WERI-Rb-1 (cell line): ENCODE results near the gene SIGLEC1.

Experiments used
- DNase-seq: peaks from one replicate; pipeline ENCODE4 v3.0.0-alpha.2; 2020
- H3K27ac ChIP-seq: fragments of 250-450 bp; sonication (Bioruptor Pico); 2 replicates; pipeline ENCODE4 v1.5.1; 2020; ENCODE audit warnings: mild to moderate bottlenecking, moderate library complexity
- H3K27me3 ChIP-seq: fragments of 250-450 bp; sonication (Bioruptor Pico); 2 replicates; pipeline ENCODE4 v1.5.1; 2021; ENCODE audit warnings: mild to moderate bottlenecking, low read depth, moderate library complexity; ENCODE audit not compliant: insufficient read depth, severe bottlenecking
- H3K36me3 ChIP-seq: fragments of 250-450 bp; sonication (Bioruptor Pico); 2 replicates; pipeline ENCODE4 v1.5.1; 2020; ENCODE audit warnings: mild to moderate bottlenecking, moderate library complexity
- H3K4me3 ChIP-seq: 2 replicates; pipeline ENCODE4 v1.5.1; 2011; ENCODE audit warnings: low read depth, mild to moderate bottlenecking, control low read depth, low read length
- H3K9me3 ChIP-seq: fragments of 250-450 bp; sonication (Bioruptor Pico); 2 replicates; pipeline ENCODE4 v1.5.1; 2021; ENCODE audit warnings: mild to moderate bottlenecking, moderate library complexity; ENCODE audit not compliant: severe bottlenecking
- CTCF ChIP-seq: IDR thresholded peaks from 2 replicates; pipeline ENCODE4 v1.5.1; 2011; ENCODE audit warnings: low read depth, mild to moderate bottlenecking, control low read depth, inconsistent platforms, low read length

The SIGLEC1 gene

GRCh38 chr20:3755814-3756480, 43.5 kb upstream of the SIGLEC1 start:
- DNase-seq: no peak
- H3K27ac ChIP-seq: no peak overlapping the region
- TF ChIP-seq CTCF: no peak
- no peaks in the 10 kb centered on the region for H3K27me3 ChIP-seq
- peaks cover 34% of the 10 kb centered on the region for H3K36me3 ChIP-seq
- H3K4me3 ChIP-seq: no peak overlapping the region
- no peaks in the 10 kb centered on the region for H3K9me3 ChIP-seq

DNA sequence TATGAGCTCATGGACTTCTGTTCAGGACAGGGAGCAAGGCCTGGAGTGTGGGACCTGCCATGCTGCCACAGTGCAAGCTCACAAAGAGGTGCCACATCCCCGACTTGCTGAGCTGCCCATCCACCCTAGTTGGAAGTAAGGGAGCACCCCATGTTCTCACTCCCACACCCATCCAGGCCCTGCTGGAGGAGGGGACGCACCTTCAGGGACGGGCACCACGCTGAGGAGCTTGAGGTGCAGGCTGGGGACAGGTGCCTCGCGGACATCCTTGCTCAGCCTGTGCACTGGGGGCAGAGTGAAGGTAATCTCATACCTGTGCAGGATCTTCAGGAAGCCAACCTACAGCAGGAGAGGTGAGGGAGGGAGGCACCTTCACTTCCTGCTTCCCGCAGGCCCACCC, 42.9 kb upstream of the SIGLEC1 start:
- Histone ChIP-seq H3K36me3 (peaks cover 36% of the 10 kb centered on the region), H3K9me3 (no peaks in the 10 kb centered on the region), H3K27ac (no peak overlapping the region), H3K27me3 (no peaks in the 10 kb centered on the region), H3K4me3 (no peak overlapping the region)
- no peak for TF ChIP-seq CTCF
- no peak for DNase-seq

DNA sequence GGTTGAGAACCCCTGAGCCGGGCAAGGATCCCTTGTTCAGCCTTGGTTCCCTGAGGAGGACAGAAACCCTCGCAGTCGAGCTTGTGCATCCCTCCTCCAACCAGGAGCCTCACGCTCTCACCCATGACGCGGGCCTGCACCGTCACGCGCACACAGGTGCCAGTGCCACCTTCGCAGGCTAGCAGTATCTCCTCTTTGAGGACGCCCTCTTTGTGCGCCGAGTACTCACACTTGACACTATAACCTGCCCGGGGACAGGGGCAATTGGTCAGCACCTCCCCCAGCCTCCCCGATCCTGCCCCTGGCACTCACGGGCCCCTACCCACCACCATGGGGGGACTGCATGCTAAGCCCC, 41.9 kb upstream of the SIGLEC1 start:
- TF ChIP-seq CTCF: no peak
- no peak for DNase-seq
- no peak overlapping the region for H3K27ac ChIP-seq
- H3K4me3 ChIP-seq: no peak overlapping the region
- no peaks in the 10 kb centered on the region for H3K27me3 ChIP-seq
- H3K9me3 ChIP-seq: no peaks in the 10 kb centered on the region
- H3K36me3 ChIP-seq: peaks cover 31% of the 10 kb centered on the region

DNA sequence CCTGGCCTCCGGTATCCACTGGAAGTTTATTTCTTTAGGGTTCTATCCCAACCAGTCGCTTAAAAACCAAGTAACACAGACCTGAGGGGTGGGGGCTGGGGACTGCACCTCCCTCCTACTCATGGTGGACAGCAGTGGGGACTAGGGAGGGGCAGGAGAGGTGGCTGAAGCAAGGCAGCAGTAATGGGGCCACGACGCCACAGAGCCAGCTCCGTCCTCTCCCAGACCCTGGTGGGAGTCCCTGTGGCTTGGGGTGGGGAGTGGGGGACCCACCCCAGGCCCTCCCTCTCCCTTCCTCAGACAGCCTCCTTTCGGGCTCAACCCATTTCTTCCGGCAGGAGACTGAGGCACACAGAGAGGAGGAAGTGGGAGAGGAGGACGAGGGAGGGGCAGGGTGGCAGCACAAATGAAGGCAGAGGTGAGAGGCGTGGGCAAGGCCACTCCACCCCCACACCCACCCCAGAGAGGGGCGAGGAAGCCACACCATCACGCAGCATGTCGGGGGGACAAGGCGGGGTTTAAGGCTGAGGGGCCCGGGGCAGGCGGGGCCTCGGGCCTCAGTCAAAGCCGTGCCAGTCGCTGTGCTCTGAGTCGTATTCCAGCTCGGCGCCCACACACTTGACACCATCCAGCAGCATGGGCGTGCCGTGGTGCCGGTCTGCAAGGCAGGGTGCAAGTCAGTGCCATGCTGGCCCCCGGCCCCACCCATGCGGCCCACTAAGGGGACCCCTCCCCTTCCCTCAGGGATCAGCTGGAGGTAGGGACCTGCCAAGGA, 41.3 kb upstream of the SIGLEC1 start:
- Histone ChIP-seq H3K4me3 (no peak overlapping the region), H3K27ac (no peak overlapping the region)
- no peak for TF ChIP-seq CTCF

DNA sequence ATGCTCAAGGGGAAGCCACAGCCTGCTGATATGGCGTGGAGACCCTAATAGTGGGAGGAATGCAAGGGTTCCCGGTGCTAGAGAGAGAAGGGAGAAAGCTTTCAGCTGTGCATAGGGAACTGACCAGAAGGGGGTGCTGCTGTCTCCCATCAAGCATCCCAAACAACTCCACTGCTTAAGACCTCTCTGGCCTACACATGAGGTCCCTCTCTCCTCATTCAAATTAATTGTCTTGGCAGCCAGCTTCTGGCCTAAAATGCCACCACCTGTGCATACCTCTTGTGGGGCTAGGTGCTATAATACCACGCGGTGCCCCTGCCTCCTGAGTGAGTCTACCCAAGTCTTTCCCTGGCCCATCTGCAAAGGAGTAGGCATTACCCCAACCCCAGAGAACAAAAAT, 40.7 kb upstream of the SIGLEC1 start:
- peaks cover 22% of the 10 kb centered on the region for H3K36me3 ChIP-seq
- H3K9me3 ChIP-seq: no peaks in the 10 kb centered on the region
- peak; percentile 96 for TF ChIP-seq CTCF
- no peak overlapping the region for H3K4me3 ChIP-seq
- H3K27ac ChIP-seq: no peak overlapping the region
- peak; percentile 60 for DNase-seq
- H3K27me3 ChIP-seq: no peaks in the 10 kb centered on the region

More for the DNA sequence above, 41.3 kb upstream of the SIGLEC1 start:
- no peaks in the 10 kb centered on the region for H3K9me3 ChIP-seq
- H3K27me3 ChIP-seq: no peaks in the 10 kb centered on the region
- H3K36me3 ChIP-seq: peaks cover 28% of the 10 kb centered on the region
- DNase-seq: no peak

DNA sequence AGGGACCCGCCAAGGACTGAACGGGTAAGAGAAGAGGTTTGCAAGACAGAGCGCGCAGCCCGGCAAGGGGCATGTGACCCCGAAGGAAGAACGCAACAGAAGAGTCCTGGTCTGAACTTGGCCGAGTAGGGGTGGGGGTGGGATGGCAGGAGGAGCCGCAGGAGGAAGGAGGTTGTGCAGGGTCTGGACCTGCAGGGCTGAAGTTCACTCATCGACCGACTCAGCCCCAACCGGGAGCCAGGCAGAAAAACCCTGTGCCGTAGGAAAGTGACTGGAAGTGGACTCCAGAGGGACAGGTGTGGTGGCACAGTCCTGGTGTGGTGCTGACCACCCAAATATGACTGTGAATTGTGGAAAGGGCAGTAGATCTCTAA, 40.0 kb upstream of the SIGLEC1 start:
- no peaks in the 10 kb centered on the region for H3K27me3 ChIP-seq
- peaks cover 15% of the 10 kb centered on the region for H3K36me3 ChIP-seq
- H3K9me3 ChIP-seq: no peaks in the 10 kb centered on the region
- no peak for DNase-seq
- TF ChIP-seq CTCF: no peak
- H3K4me3 ChIP-seq: no peak overlapping the region
- no peak overlapping the region for H3K27ac ChIP-seq
